OCI-M2 (cell line): ENCODE measurements around the gene STAG3.
"Not testable (repeated sequence)": the region's sequence is repeated elsewhere in the genome, so short reads cannot be mapped to it uniquely, and the experiment has no call there.

ENCODE experiments used
- DNase-seq: peaks from one replicate; lab custom pipeline; 2025; ENCODE audit not compliant: unreplicated experiment; lab: John Stamatoyannopoulos, UW

Gene STAG3

GRCh38 chr7:100177045-100178001, at the start of gene STAG3, which contains the start of gene GPC2:
STAG3 (plus strand) TSS chr7:100177918; CDS start chr7:100180557, 2,639 bp downstream.
GPC2 (minus strand) TSS chr7:100177381; CDS start chr7:100177199, 182 bp downstream.
- peak; percentile 87 for DNase-seq

- DNase-seq, result no peak
These were observed 49.1 kb upstream of the STAG3 start for GRCh38 chr7:100128637-100128963.

- DNase-seq, result not testable (repeated sequence)
These were observed 47.5 kb upstream of the STAG3 start for GRCh38 chr7:100130220-100130607.

- DNase-seq, result peak; percentile 57
These were observed 46.9 kb upstream of the STAG3 start for GRCh38 chr7:100130608-100131453.

- no peak for DNase-seq
These were observed 45.6 kb upstream of the STAG3 start for GRCh38 chr7:100132126-100132525.

GRCh38 chr7:100132697-100133151, 45.0 kb upstream of the STAG3 start:
- DNase-seq, result peak; percentile 6

GRCh38 chr7:100137851-100138760, 39.6 kb upstream of the STAG3 start:
- DNase-seq, result no peak

GRCh38 chr7:100141555-100141949, 36.2 kb upstream of the STAG3 start:
- no peak for DNase-seq

- DNase-seq, result no peak
These were observed 35.3 kb upstream of the STAG3 start for GRCh38 chr7:100142461-100142860.

GRCh38 chr7:100146350-100146749, 31.4 kb upstream of the STAG3 start:
- DNase-seq, result not testable (repeated sequence)

- DNase-seq, result no peak
These were observed 30.4 kb upstream of the STAG3 start for GRCh38 chr7:100147278-100147677.

- no peak for DNase-seq
These were observed 29.5 kb upstream of the STAG3 start for GRCh38 chr7:100148225-100148558.

GRCh38 chr7:100148559-100149328, 29.0 kb upstream of the STAG3 start, which contains the start of gene LAMTOR4:
LAMTOR4 (plus strand) TSS chr7:100148918; CDS start chr7:100148973, 55 bp downstream.
- DNase-seq, result peak; percentile 85

- no peak for DNase-seq
These were observed 25.3 kb upstream of the STAG3 start for GRCh38 chr7:100152404-100152803.

GRCh38 chr7:100152937-100153666, 24.6 kb upstream of the STAG3 start:
- no peak for DNase-seq

GRCh38 chr7:100153708-100154535, 23.8 kb upstream of the STAG3 start:
- DNase-seq, result no peak

- DNase-seq, result no peak
These were observed 22.8 kb upstream of the STAG3 start for GRCh38 chr7:100154651-100155491.
